Retinal pigment epithelial cell (primary cell): Measurements from ENCODE around the gene ITM2B.

ENCODE experiments used
- DNase-seq: peaks from one replicate; pipeline ENCODE4 v3.0.0-alpha.2; 2010; ENCODE audit warnings: low read depth
- H3K4me3 ChIP-seq: 2 replicates; pipeline ENCODE4 v1.5.1; 2011; ENCODE audit warnings: mild to moderate bottlenecking, low read length, control low read depth, moderate library complexity
- CTCF ChIP-seq: conservative IDR thresholded peaks from 2 replicates; pipeline ENCODE4 v1.5.1; 2011; ENCODE audit warnings: low read depth, low read length, control low read depth, inconsistent platforms

ITM2B gene

DNA sequence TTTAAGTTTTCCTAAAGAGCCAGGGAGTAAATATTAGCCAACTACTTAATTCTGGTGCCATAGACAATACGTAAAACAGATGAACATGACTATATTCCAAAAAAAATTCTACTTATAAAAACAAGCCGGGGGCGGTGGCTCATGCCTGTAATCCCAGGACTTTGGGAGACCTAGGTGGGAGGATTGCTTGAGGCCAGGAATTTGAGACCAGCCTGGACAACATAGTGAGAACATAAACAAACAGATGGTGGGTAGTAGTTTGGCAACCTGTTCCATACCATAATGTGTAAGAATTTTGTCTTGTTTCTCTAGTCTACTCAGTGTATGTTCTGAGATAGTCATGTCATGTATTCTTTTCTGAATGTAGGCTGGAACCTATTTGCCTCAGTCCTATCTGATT lies 25.4 kb downstream of the ITM2B start:
- DNase-seq = no peak
- no peak for TF ChIP-seq CTCF
- H3K4me3 ChIP-seq = no peak overlapping the region

- no peak for DNase-seq
- no peak overlapping the region for H3K4me3 ChIP-seq
- TF ChIP-seq CTCF = no peak
Observed at GRCh38 chr13:48260970-48261369, 28.0 kb downstream of the ITM2B start.

DNA sequence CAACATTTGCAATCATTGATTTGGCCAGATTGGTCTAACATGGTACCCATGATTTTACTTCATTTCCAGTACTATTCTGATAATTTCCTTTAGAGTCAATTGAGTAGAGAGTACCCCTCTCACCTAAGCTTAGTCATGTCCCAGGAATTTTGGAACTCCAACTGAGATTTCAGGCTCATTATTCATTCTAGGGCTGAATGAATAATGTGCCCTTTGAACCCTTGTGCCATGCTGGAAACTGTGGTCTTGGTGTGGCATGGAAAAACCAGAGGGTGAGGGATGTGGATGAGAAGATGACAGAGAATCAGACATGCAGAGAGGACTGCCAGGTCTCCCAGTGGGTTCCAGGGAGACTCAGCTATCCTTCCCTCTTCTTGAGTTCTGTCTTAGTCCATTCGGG lies 30.2 kb downstream of the ITM2B start:
- no peak for DNase-seq
- no peak overlapping the region for H3K4me3 ChIP-seq
- TF ChIP-seq CTCF = no peak

DNA sequence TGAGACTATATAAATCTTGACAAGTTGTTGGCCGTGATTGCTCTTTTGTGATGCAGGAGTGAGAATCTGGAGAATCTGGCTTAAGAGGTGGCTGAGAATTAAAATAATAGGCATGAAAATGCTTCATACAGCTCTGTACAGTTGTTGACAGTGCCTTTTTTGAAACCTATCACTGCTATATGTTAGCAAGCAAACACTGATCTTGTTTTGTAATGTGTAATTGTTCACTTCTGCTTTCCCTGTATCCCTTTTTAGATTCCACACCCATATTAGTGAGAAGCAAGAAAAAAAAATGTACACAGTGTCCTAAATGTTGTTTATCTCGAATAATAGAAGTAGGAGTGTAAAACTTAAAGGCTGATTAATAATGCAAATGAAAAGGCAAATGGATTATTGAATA lies 31.1 kb downstream of the ITM2B start:
- no peak overlapping the region for H3K4me3 ChIP-seq
- DNase-seq = no peak
- TF ChIP-seq CTCF = no peak

DNA sequence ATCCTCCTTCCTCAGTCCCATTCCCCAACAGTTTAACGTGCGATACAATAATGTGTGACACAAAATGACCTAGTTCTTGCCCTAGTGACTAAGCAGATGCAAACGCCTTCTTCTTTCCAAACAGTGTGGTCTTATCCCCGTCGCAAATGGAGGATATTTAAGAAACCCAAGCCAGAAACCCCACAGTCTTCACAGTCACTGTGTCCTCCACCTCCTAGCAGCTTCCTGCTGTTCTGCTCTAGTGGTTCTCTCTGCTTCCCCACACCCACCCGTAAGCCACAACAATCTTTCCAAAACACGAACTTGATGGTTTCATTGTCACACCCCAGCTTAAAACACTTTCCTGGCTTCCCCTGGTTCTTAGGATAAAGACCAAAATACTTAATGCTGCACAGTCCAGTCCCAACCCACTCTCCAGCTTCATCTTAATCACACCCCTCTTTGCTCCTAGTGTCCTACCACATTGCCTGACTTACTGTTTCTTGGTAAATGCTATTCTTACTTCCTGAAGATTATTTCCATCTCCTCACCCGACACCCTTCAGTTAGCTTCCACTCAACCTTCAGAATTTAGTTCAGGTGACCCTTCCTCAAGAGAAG lies 32.3 kb downstream of the ITM2B start:
- no peak for TF ChIP-seq CTCF
- H3K4me3 ChIP-seq = no peak overlapping the region
- no peak for DNase-seq

- no peak for TF ChIP-seq CTCF
- no peak overlapping the region for H3K4me3 ChIP-seq
- DNase-seq = no peak
Observed at GRCh38 chr13:48266150-48266549, 33.1 kb downstream of the ITM2B start.

DNA sequence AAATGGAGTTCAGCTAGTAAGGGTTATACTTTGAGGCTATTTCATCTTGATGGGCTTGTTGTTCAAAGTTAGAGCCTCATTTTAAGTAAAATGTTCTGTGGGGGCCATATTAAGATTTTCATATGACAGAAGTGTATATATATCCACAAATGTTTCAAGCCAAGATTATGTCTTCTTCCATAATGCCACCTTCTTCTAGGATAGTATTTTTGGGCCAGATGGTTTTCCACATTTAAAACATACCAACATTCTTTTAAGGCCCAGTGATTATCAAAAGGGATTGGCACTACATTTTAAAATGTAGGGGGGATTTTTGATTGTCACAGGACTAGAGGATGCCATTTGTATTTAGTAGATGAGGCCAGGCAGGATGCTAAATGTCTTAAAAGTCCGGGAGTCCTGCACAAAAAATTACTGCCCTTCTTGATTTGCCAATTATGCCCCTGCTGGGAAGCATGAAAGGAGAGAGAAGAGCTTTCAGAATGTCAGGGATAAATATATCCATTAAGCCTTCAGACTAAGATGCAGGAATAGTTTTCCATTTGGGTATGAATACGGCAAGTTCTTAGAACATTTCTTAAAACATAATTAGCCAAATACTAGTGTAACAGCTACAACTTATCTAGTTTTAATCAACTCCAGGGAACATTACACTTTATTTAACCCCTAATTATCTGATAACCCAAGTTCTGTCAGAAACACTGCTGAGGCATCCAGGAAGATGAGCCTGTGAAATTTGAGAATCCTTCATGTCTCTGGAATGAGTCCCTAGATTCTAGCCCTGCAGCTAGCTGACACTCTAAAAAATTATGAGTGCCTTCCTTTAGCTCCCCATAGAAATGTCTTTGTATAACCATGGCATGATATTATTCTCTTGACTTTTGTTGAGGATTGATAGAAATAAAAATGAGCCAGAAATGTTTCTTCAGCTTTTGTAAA lies 34.0 kb downstream of the ITM2B start:
- TF ChIP-seq CTCF = no peak
- no peak overlapping the region for H3K4me3 ChIP-seq
- no peak for DNase-seq
